Transverse colon (tissue), 4 donors: ENCODE data around the gene SCAF1. TPM values are rescaled to one million over a fixed set of nuclear protein-coding genes. Genes with fewer than 3 reads are reported as not detected.

ENCODE experiments used
- DNase-seq: peaks from one replicate; pipeline ENCODE4 v3.0.0-alpha.2; 2019
- H3K27ac ChIP-seq, 4 donors: fragments of 200-600 bp; sonication (generic); 2 replicates each; pipeline ENCODE4 v1.5.1; 2016 to 2018; ENCODE audit warnings: inconsistent platforms in 4 of 4
- H3K27me3 ChIP-seq: fragments of 200-600 bp; sonication (generic); 2 replicates; pipeline ENCODE4 v1.5.1; 2017; ENCODE audit warnings: inconsistent platforms
- H3K36me3 ChIP-seq, 4 donors: fragments of 200-600 bp; sonication (generic); 2 replicates each; pipeline ENCODE4 v1.5.1; 2017 to 2019; ENCODE audit warnings: inconsistent platforms in 4 of 4
- H3K4me1 ChIP-seq, 4 donors: fragments of 200-600 bp; sonication (generic); 2 replicates each; pipeline ENCODE4 v1.5.1; 2017 to 2020; ENCODE audit warnings: inconsistent platforms in 4 of 4
- H3K4me3 ChIP-seq, 4 donors: fragments of 200-600 bp; sonication (generic); 1 replicate in 1 of 4; 2 replicates in 3 of 4; pipeline versions ENCODE4 v1.5.1 to v1.6.1; 2017 to 2019; ENCODE audit warnings: inconsistent platforms in 4 of 4
- H3K9me3 ChIP-seq, 2 donors: fragments of 200-600 bp; sonication (generic); 2 replicates each; pipeline ENCODE4 v1.5.1; 2017 to 2019; ENCODE audit warnings: inconsistent platforms in 2 of 2
- CTCF ChIP-seq, 5 experiments: fragments of 200-600 bp in 3 of 5; fragments of 450-650 bp in 2 of 5; sonication (generic) in 3 of 5; IDR thresholded peaks; 1 replicate in 2 of 5; 2 replicates in 3 of 5; pipeline ENCODE4 v1.5.1; 2016 to 2017; ENCODE audit warnings: antibody characterized with exemption in 5 of 5, inconsistent platforms in 3 of 5, mild to moderate bottlenecking in 2 of 5, moderate library complexity in 1 of 5
- EP300 ChIP-seq: sonication (generic); formaldehyde crosslinking; IDR thresholded peaks from one replicate; pipeline ENCODE4 v1.6.1; 2017; ENCODE audit warnings: antibody characterized with exemption, low read depth
- POLR2A ChIP-seq: fragments of 450-650 bp; IDR thresholded peaks from one replicate; pipeline ENCODE4 v1.6.1; 2016; ENCODE audit warnings: antibody characterized with exemption, mild to moderate bottlenecking, moderate library complexity
- POLR2AphosphoS5 ChIP-seq, 3 donors: sonication (generic); formaldehyde crosslinking; IDR thresholded peaks; one replicate each; pipeline ENCODE4 v1.6.1; 2016; ENCODE audit warnings: antibody characterized with exemption in 3 of 3
- WGBS, 2 donors: methylation state at CpG; one replicate each; pipeline ENCODE4 v1.1.5; 2018; ENCODE audit warnings: low coverage in 1 of 2; 5-methylcytosine and 5-hydroxymethylcytosine counted together
- in situ Hi-C, 4 donors: fragments of 200-750 bp; cut with MboI; loops; one replicate each; pipeline versions ENCODE4 v1.15.0 to v1.15.1; 2017; ENCODE audit warnings: low sequenced_read_pairs in 3 of 4, low pct_ligation_motif_present in 1 of 4, low pct_unique_long_range_greater_than_20kb in 1 of 4
- intact Hi-C: fragments of 100-400 bp; cut with DNase I; formaldehyde crosslinking; loops from one replicate; pipeline ENCODE4 v1.15.1; 2023; ENCODE audit warnings: low total_unique reads
- total RNA-seq, 4 donors: library from RNA; depleted of rRNA; stranded (reverse); fragments of >200 nt; gene quantifications; one replicate each; pipeline ENCODE4 v1.1.0, GENCODE V29; 2016

SCAF1 gene
- total RNA-seq, 4 donors from 2014 or later, result 20.2 to 118 (median 32.7) TPM

- H3K4me3 ChIP-seq, result no peak overlapping the region
- TF ChIP-seq POLR2A (no peak), EP300 (no peak), CTCF (IDR thresholded peaks at IDR 0.05) (no peak), POLR2AphosphoS5 (IDR thresholded peaks at IDR 0.05) (no peak)
- no peak for DNase-seq
- intact Hi-C loops, result no loop called here
- peaks cover 0 to 45% (median 14%) of the 10 kb centered on the region in 4 donors for H3K36me3 ChIP-seq
- WGBS, 2 donors, result 62 to 75% methylated on average over 4 of the region's 4 CpGs
- no peak overlapping the region for H3K27ac ChIP-seq
- H3K9me3 ChIP-seq, result no peaks in the 10 kb centered on the region
- H3K4me1 ChIP-seq, result no peaks in the 10 kb centered on the region
- in situ Hi-C loops, result no loop called here
- H3K27me3 ChIP-seq, result no peaks in the 10 kb centered on the region
Measured at GRCh38 chr19:49613374-49613773, 28.6 kb upstream of the SCAF1 start.

GRCh38 chr19:49614096-49614833 is 27.7 kb upstream of the SCAF1 start:
- TF ChIP-seq CTCF (IDR thresholded peaks at IDR 0.05), result no peak
- no peak for TF ChIP-seq POLR2AphosphoS5 (IDR thresholded peaks at IDR 0.05)
- no peak for TF ChIP-seq POLR2A
- no peak for TF ChIP-seq EP300
- Histone ChIP-seq H3K4me3 (no peak overlapping the region), H3K27ac (no peak overlapping the region), H3K27me3 (no peaks in the 10 kb centered on the region), H3K36me3 (peaks cover 0 to 45% (median 14%) of the 10 kb centered on the region in 4 donors), H3K9me3 (no peaks in the 10 kb centered on the region), H3K4me1 (no peaks in the 10 kb centered on the region)
- 74 to 75% methylated on average over 9 to 19 of the region's 19 CpGs for whole genome bisulfite sequencing, 2 donors
- in situ Hi-C loops (no loop called here), intact Hi-C loops (no loop called here)
- no peak for DNase-seq

GRCh38 chr19:49615861-49616260 is 26.1 kb upstream of the SCAF1 start:
- intact Hi-C loops, result no loop called here
- no peak overlapping the region for H3K4me3 ChIP-seq
- no peaks in the 10 kb centered on the region for H3K27me3 ChIP-seq
- peaks cover 0 to 35% (median 16%) of the 10 kb centered on the region in 4 donors for H3K36me3 ChIP-seq
- H3K27ac ChIP-seq, result no peak overlapping the region
- H3K9me3 ChIP-seq, result no peaks in the 10 kb centered on the region
- H3K4me1 ChIP-seq, result no peaks in the 10 kb centered on the region
- no peak for TF ChIP-seq POLR2AphosphoS5 (IDR thresholded peaks at IDR 0.05)
- WGBS, 2 donors, result 95 to 100% methylated on average over 3 to 23 of the region's 23 CpGs
- DNase-seq, result no peak
- in situ Hi-C loops, result no loop called here

- Histone ChIP-seq H3K4me3 (no peak overlapping the region), H3K9me3 (no peaks in the 10 kb centered on the region), H3K4me1 (no peaks in the 10 kb centered on the region), H3K36me3 (peaks cover 0 to 35% (median 16%) of the 10 kb centered on the region in 4 donors), H3K27ac (no peak overlapping the region), H3K27me3 (no peaks in the 10 kb centered on the region)
- no peak for DNase-seq
- 97% methylated on average over 7 of the region's 7 CpGs; no CpG with 5 or more reads in 1 of the 2 donors for WGBS, 2 donors
- in situ Hi-C loops (no loop called here), intact Hi-C loops (no loop called here)
- TF ChIP-seq POLR2AphosphoS5 (IDR thresholded peaks at IDR 0.05) (no peak), EP300 (no peak), CTCF (IDR thresholded peaks at IDR 0.05) (no peak), POLR2A (no peak)
Measured at GRCh38 chr19:49616532-49616931, 25.5 kb upstream of the SCAF1 start.
